Chondrocyte (in vitro differentiated cells): ENCODE data around the gene EPHB1. TPM values are rescaled to one million over a fixed set of nuclear protein-coding genes. Genes with fewer than 3 reads are reported as not detected.

Experiments used
- DNase-seq: peaks from one replicate; pipeline ENCODE4 v3.0.0; 2021; ENCODE audit warnings: mixed read lengths, low spot score
- H3K27ac Mint-ChIP-seq: one replicate; pipeline ENCODE4 v1.8.0; 2021; ENCODE audit warnings: mild to moderate bottlenecking, moderate library complexity, mixed read lengths; ENCODE audit not compliant: unreplicated experiment
- H3K27me3 Mint-ChIP-seq: 2 replicates; pipeline ENCODE4 v1.8.0; 2021; ENCODE audit warnings: low read depth, mixed read lengths
- H3K36me3 Mint-ChIP-seq: 2 replicates; pipeline ENCODE4 v1.8.0; 2021; ENCODE audit warnings: low read depth, mixed read lengths
- H3K4me1 Mint-ChIP-seq: 2 replicates; pipeline ENCODE4 v1.8.0; 2021; ENCODE audit warnings: low read depth, mild to moderate bottlenecking, mixed read lengths
- H3K4me3 Mint-ChIP-seq: one replicate; pipeline ENCODE4 v1.8.0; 2021; ENCODE audit warnings: mild to moderate bottlenecking, moderate library complexity, mixed read lengths; ENCODE audit not compliant: unreplicated experiment
- H3K9me3 Mint-ChIP-seq: 2 replicates; pipeline ENCODE4 v1.8.0; 2021; ENCODE audit warnings: low read depth, mixed read lengths
- total RNA-seq: library from RNA; stranded (reverse); gene quantifications from 3 replicates; pipeline ENCODE4 v1.2.1, GENCODE V29; 2021
- TF ChIP-seq, protein P1 (sequence below): fragments of 200-600 bp; sonication (generic); IDR thresholded peaks from 2 replicates; pipeline ENCODE4 v1.5.0; 2021; ENCODE audit warnings: antibody characterized with exemption, mild to moderate bottlenecking, moderate library complexity

EPHB1 gene
- total RNA-seq, 1 donor from 2014 or later, result 1.7 TPM

DNA sequence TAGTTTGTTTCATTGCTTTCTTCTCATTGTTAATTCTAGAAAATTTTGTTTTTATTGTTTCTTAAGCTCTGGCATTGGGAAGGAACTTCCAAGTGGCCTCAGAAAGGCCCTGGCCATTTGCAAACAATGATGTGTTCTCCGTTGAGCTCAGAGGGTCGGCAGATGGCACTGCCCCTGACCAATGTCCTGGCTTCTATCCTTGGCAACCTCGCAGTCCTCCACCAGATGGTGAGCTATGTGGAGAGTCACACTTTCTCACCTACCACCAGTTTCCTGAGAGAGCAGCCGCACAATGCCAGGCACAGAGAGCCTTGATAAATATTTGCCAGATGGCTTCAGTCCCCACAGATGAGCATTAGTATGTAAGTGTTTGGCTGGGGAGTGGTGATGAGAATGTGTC, 343.7 kb downstream of the EPHB1 start:
- no peak for DNase-seq
- Mint-ChIP-seq H3K9me3 (no peaks in the 10 kb centered on the region), H3K4me1 (no peaks in the 10 kb centered on the region), H3K4me3 (no peak overlapping the region), H3K27ac (no peak overlapping the region), H3K27me3 (no peaks in the 10 kb centered on the region), H3K36me3 (no peaks in the 10 kb centered on the region)
- TF ChIP-seq, protein P1, sequence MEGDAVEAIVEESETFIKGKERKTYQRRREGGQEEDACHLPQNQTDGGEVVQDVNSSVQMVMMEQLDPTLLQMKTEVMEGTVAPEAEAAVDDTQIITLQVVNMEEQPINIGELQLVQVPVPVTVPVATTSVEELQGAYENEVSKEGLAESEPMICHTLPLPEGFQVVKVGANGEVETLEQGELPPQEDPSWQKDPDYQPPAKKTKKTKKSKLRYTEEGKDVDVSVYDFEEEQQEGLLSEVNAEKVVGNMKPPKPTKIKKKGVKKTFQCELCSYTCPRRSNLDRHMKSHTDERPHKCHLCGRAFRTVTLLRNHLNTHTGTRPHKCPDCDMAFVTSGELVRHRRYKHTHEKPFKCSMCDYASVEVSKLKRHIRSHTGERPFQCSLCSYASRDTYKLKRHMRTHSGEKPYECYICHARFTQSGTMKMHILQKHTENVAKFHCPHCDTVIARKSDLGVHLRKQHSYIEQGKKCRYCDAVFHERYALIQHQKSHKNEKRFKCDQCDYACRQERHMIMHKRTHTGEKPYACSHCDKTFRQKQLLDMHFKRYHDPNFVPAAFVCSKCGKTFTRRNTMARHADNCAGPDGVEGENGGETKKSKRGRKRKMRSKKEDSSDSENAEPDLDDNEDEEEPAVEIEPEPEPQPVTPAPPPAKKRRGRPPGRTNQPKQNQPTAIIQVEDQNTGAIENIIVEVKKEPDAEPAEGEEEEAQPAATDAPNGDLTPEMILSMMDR, result no peak

DNA sequence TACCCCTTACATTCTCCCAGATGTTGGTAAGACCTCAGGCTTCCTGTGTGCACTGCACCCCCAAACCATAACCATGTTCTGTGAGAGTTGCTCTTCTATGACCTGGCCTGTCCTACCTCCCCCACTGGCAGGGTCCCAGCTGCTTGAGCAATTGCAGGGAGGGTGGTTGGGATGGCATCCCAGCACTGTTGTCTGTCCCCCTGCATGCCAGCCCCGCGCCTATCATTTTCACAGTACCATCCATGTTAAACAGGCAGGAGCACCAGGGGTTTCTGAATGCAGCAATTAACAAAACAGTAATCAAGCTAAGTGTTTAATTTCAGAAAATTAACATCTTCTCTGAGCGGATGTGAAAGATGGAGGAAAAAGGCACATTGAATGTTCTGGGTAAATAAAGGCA, 345.5 kb downstream of the EPHB1 start:
- TF ChIP-seq, protein P1, result no peak

DNA sequence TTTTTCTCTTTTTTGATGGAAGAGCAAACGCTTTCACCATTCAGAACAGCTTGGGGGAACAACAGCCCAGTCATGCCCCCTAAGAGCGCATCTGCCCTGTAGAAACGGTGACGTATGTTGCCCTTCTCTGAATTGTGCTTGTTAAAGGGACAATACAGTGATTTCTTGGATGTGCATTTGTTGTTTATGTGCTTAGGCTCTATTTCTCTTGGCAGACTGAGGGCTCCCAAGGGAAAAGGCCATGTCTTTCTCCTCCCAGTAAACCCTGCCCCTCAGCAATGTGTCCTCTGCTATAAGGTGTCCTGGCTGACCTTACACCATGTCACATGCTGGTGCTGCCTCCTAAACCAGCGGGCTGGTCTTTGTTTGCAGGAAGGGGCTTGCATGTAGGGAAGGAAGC, 346.1 kb downstream of the EPHB1 start:
- H3K27ac Mint-ChIP-seq, result no peak overlapping the region
- H3K27me3 Mint-ChIP-seq, result no peaks in the 10 kb centered on the region
- no peaks in the 10 kb centered on the region for H3K4me1 Mint-ChIP-seq
- no peaks in the 10 kb centered on the region for H3K9me3 Mint-ChIP-seq
- TF ChIP-seq, protein P1, result no peak
- H3K36me3 Mint-ChIP-seq, result no peaks in the 10 kb centered on the region
- no peak overlapping the region for H3K4me3 Mint-ChIP-seq
- DNase-seq, result no peak

More for the DNA sequence above, 345.5 kb downstream of the EPHB1 start:
- Mint-ChIP-seq H3K27ac (no peak overlapping the region), H3K36me3 (no peaks in the 10 kb centered on the region), H3K4me1 (no peaks in the 10 kb centered on the region), H3K9me3 (no peaks in the 10 kb centered on the region), H3K27me3 (no peaks in the 10 kb centered on the region), H3K4me3 (no peak overlapping the region)
- no peak for DNase-seq

DNA sequence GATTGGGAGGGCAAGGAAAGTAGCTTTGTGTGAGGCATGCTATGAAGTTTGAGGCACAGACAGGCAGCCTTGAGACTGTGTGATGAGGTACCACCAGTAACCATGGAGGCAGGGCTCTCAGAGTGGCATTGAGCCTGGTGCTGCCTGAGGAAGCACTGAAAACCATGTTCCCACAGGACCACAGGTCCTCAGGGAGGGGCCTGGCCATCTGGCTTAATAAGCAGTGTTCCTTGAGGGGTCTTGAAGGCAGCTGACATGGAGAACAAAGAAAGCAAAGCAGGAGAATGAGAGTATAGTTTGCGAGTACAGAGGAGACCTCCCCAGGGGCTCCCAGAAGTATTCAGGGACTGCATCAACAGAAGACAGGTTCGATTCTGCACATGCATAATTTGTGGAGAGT, 346.6 kb downstream of the EPHB1 start:
- Mint-ChIP-seq H3K9me3 (no peaks in the 10 kb centered on the region), H3K36me3 (no peaks in the 10 kb centered on the region), H3K4me1 (no peaks in the 10 kb centered on the region), H3K4me3 (no peak overlapping the region), H3K27ac (no peak overlapping the region), H3K27me3 (no peaks in the 10 kb centered on the region)
- TF ChIP-seq, protein P1, result no peak
- no peak for DNase-seq

DNA sequence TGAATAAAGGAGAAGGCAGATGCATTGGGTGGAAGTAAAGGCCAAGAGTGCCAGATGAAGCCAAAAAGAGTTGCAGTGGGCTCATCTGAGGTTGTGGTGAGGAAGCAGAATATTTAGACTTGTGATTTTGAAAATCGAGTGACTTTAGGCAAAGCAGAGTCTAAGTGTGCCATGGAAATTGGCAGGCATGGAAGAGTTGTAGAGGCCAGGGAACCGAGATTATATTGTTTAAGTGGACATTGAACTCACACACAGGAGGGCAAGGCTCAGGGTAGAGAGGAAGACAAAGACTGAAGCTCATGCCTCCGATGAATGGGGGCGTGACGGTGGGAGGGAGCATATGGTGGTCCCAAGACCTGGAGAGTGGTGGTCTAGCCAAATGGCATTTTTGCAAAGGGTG, 347.5 kb downstream of the EPHB1 start:
- no peak overlapping the region for H3K27ac Mint-ChIP-seq
- H3K4me1 Mint-ChIP-seq, result no peaks in the 10 kb centered on the region
- TF ChIP-seq, protein P1, result no peak
- no peak for DNase-seq
- no peaks in the 10 kb centered on the region for H3K36me3 Mint-ChIP-seq
- H3K27me3 Mint-ChIP-seq, result no peaks in the 10 kb centered on the region
- H3K4me3 Mint-ChIP-seq, result no peak overlapping the region
- H3K9me3 Mint-ChIP-seq, result no peaks in the 10 kb centered on the region
